Activated T-cell treated with anti-CD3 and anti-CD28 coated beads for 4 hours (primary cell): ENCODE measurements around the gene MAN1A1.
"Not testable (repeated sequence)": the region's sequence is repeated elsewhere in the genome, so short reads cannot be mapped to it uniquely, and the experiment has no call there.

Source experiments
- DNase-seq: peaks from one replicate; pipeline ENCODE4 v3.0.0-alpha.2; 2020

MAN1A1 gene

GRCh38 chr6:119189498-119189897, 160.1 kb downstream of the MAN1A1 start:
- DNase-seq, result no peak

- no peak for DNase-seq
Measured at GRCh38 chr6:119187596-119187995, 162.0 kb downstream of the MAN1A1 start.

- DNase-seq, result no peak
Measured at GRCh38 chr6:119186490-119186889, 163.1 kb downstream of the MAN1A1 start.

- no peak for DNase-seq
Measured at GRCh38 chr6:119184008-119184648, 165.4 kb downstream of the MAN1A1 start.

GRCh38 chr6:119183457-119183856, 166.1 kb downstream of the MAN1A1 start:
- DNase-seq, result no peak

- DNase-seq, result no peak
Measured at GRCh38 chr6:119182875-119183274, 166.7 kb downstream of the MAN1A1 start.

GRCh38 chr6:119182216-119182803, 167.3 kb downstream of the MAN1A1 start:
- DNase-seq, result no peak

- DNase-seq, result no peak
Measured at GRCh38 chr6:119181046-119181445, 168.5 kb downstream of the MAN1A1 start.

GRCh38 chr6:119179842-119180241, 169.7 kb downstream of the MAN1A1 start:
- DNase-seq, result no peak

- no peak for DNase-seq
Measured at GRCh38 chr6:119179062-119179461, 170.5 kb downstream of the MAN1A1 start.

- no peak for DNase-seq
Measured at GRCh38 chr6:119176445-119176844, 173.1 kb downstream of the MAN1A1 start.

GRCh38 chr6:119174879-119175817, 174.4 kb downstream of the MAN1A1 start:
- DNase-seq, result no peak

GRCh38 chr6:119174085-119174445, 175.5 kb downstream of the MAN1A1 start:
- no peak for DNase-seq

GRCh38 chr6:119173249-119174084, 176.1 kb downstream of the MAN1A1 start:
- DNase-seq, result no peak

GRCh38 chr6:119172824-119173223, 176.7 kb downstream of the MAN1A1 start:
- no peak for DNase-seq

GRCh38 chr6:119171864-119172588, 177.5 kb downstream of the MAN1A1 start:
- no peak for DNase-seq

GRCh38 chr6:119171088-119171841, 178.3 kb downstream of the MAN1A1 start:
- no peak for DNase-seq

- no peak for DNase-seq
Measured at GRCh38 chr6:119170447-119171087, 179.0 kb downstream of the MAN1A1 start.

- DNase-seq, result no peak
Measured at GRCh38 chr6:119170103-119170446, 179.5 kb downstream of the MAN1A1 start.

GRCh38 chr6:119169355-119169754, 180.2 kb downstream of the MAN1A1 start:
- DNase-seq, result not testable (repeated sequence)
